Prostate gland (tissue), 2 donors: Measurements from ENCODE around the gene VPS13C. TPM values are rescaled to one million over a fixed set of nuclear protein-coding genes. Genes with fewer than 3 reads are reported as not detected.

ENCODE experiments used
- DNase-seq: peaks from one replicate; pipeline ENCODE4 v3.0.0-alpha.2; 2019; ENCODE audit warnings: low spot score
- H3K27ac ChIP-seq, 2 donors: fragments of 200-600 bp; sonication (generic); 2 replicates each; pipeline ENCODE4 v1.5.1; 2017 to 2019
- H3K27me3 ChIP-seq: fragments of 200-600 bp; sonication (generic); replicated peaks from 2 replicates; pipeline ENCODE4 v1.5.1; 2019; ENCODE audit not compliant: insufficient read depth
- H3K36me3 ChIP-seq, 2 donors: fragments of 200-600 bp; sonication (generic); 1 replicate in 1 of 2; 2 replicates in 1 of 2; pipeline versions ENCODE4 v1.5.1 to v1.8.1; 2017 to 2019
- H3K4me1 ChIP-seq: fragments of 200-600 bp; sonication (generic); replicated peaks from 2 replicates; pipeline ENCODE4 v1.5.1; 2019
- H3K4me3 ChIP-seq, 2 donors: fragments of 200-600 bp; sonication (generic); 2 replicates each; pipeline ENCODE4 v1.5.1; 2017 to 2019
- H3K9me3 ChIP-seq: fragments of 200-600 bp; sonication (generic); 2 replicates; pipeline ENCODE4 v1.5.1; 2017
- POLR2A ChIP-seq: fragments of 450-650 bp; IDR thresholded peaks from one replicate; pipeline ENCODE4 v1.6.1; 2016; ENCODE audit warnings: antibody characterized with exemption, mild to moderate bottlenecking
- POLR2AphosphoS5 ChIP-seq: sonication (generic); formaldehyde crosslinking; IDR thresholded peaks from one replicate; pipeline ENCODE4 v1.6.1; 2017; ENCODE audit warnings: antibody characterized with exemption
- WGBS: methylation state at CpG from one replicate; pipeline ENCODE4 v1.1.5; 2018; 5-methylcytosine and 5-hydroxymethylcytosine counted together
- intact Hi-C: fragments of 100-400 bp; cut with DNase I; formaldehyde crosslinking; loops from one replicate; pipeline ENCODE4 v1.14.2; 2022
- total RNA-seq, 2 donors: library from RNA; depleted of rRNA; stranded (reverse); fragments of >200 nt; gene quantifications; one replicate each; pipeline ENCODE4 v1.1.0, GENCODE V29; 2016
- TF ChIP-seq, protein P1 (sequence below), 4 experiments: fragments of 200-600 bp in 2 of 4; fragments of 450-650 bp in 2 of 4; sonication (generic) in 2 of 4; IDR thresholded peaks; 1 replicate in 3 of 4; 2 replicates in 1 of 4; pipeline ENCODE4 v1.5.1; 2016 to 2019; ENCODE audit warnings: antibody characterized with exemption in 4 of 4, mild to moderate bottlenecking in 2 of 4, moderate library complexity in 2 of 4

The VPS13C gene
- total RNA-seq, 2 donors from 2014 or later = 53.5 to 60.2 TPM

GRCh38 chr15:61828860-61829513 is 231.3 kb downstream of the VPS13C start:
- Histone ChIP-seq H3K27ac (no peak overlapping the region), H3K4me1 (no peaks in the 10 kb centered on the region), H3K27me3 (no peaks in the 10 kb centered on the region), H3K4me3 (no peak overlapping the region), H3K9me3 (no peaks in the 10 kb centered on the region), H3K36me3 (no peaks in the 10 kb centered on the region)
- no peak for DNase-seq
- TF ChIP-seq POLR2AphosphoS5 (no peak), POLR2A (no peak)
- TF ChIP-seq, protein P1, sequence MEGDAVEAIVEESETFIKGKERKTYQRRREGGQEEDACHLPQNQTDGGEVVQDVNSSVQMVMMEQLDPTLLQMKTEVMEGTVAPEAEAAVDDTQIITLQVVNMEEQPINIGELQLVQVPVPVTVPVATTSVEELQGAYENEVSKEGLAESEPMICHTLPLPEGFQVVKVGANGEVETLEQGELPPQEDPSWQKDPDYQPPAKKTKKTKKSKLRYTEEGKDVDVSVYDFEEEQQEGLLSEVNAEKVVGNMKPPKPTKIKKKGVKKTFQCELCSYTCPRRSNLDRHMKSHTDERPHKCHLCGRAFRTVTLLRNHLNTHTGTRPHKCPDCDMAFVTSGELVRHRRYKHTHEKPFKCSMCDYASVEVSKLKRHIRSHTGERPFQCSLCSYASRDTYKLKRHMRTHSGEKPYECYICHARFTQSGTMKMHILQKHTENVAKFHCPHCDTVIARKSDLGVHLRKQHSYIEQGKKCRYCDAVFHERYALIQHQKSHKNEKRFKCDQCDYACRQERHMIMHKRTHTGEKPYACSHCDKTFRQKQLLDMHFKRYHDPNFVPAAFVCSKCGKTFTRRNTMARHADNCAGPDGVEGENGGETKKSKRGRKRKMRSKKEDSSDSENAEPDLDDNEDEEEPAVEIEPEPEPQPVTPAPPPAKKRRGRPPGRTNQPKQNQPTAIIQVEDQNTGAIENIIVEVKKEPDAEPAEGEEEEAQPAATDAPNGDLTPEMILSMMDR (IDR thresholded peaks at IDR 0.05) = no peak
- intact Hi-C loops = no loop called here
- 79% methylated on average over 6 of the region's 6 CpGs for WGBS

DNA sequence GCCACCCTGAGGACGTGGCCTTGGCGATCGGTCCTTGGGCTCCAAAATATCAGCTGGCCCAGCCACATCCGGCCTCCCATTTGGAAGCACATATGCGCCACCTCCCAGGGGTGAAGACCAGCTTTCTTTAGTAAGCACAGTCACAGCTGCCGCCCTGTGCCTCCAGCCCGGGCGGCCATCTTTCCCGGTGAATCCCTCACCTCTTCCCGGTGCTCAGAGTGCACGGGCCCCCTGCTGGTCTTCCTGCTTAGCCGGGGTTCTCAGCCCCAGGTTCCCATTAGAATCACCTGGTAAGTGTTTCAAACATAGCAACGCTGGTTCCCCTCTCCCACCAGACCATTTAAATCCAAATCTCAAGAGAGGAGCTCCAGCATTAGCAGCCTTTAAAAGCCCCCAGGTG is 232.2 kb downstream of the VPS13C start:
- 98% methylated on average over 13 of the region's 13 CpGs for WGBS

DNA sequence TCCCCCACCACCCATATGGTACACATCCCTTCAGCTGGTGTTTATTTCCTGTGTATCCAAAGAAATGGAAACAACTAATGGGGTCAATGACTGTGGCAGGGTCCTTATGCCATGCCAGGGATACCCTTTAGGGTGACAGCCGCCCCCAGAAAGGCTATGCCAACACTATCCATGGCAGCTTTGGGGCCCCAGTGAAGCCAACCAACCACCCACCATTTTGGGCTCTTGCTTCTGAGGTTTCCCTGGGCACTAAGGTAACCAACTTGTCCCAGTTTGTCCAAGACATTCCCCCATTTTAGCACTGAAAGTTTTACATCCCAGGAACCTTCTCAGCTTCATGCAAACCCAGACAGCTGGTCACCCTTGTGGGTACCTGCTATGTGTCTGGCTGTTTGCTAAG is 233.1 kb downstream of the VPS13C start:
- H3K27me3 ChIP-seq = no peaks in the 10 kb centered on the region
- intact Hi-C loops = no loop called here
- TF ChIP-seq, protein P1 (IDR thresholded peaks at IDR 0.05) = no peak
- TF ChIP-seq POLR2A = no peak
- TF ChIP-seq POLR2AphosphoS5 = no peak
- H3K36me3 ChIP-seq = no peaks in the 10 kb centered on the region
- no peaks in the 10 kb centered on the region for H3K9me3 ChIP-seq
- no peak overlapping the region for H3K4me3 ChIP-seq
- no peak overlapping the region for H3K27ac ChIP-seq
- WGBS = 100% methylated on average over 1 of the region's 1 CpG
- no peak for DNase-seq
- no peaks in the 10 kb centered on the region for H3K4me1 ChIP-seq

More for the DNA sequence above, 232.2 kb downstream of the VPS13C start:
- Histone ChIP-seq H3K27ac (no peak overlapping the region), H3K27me3 (no peaks in the 10 kb centered on the region), H3K36me3 (no peaks in the 10 kb centered on the region), H3K9me3 (no peaks in the 10 kb centered on the region), H3K4me3 (no peak overlapping the region), H3K4me1 (no peaks in the 10 kb centered on the region)
- no peak for DNase-seq
- TF ChIP-seq, protein P1 (IDR thresholded peaks at IDR 0.05) = no peak
- TF ChIP-seq POLR2AphosphoS5 = no peak
- TF ChIP-seq POLR2A = no peak
- intact Hi-C loops = no loop called here

DNA sequence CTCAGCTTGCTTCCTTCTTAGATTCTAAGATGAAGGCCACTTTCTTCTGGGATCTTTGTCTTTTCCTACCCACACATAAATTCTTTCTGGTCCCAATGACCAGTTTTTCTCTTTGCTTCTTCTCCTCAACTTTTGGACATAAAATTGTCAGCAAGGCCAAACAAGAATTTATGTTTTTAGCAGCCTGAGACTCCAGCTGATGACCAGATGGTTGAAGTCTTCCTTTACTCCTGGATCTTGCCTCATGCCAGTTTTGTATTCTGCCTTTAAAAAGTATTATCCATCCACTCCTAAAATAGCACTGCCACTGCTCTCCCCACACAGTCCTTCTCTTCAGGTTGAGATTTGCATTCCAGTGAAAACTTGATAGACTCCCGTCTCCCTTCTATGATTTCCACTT is 236.0 kb downstream of the VPS13C start:
- TF ChIP-seq, protein P1 (IDR thresholded peaks at IDR 0.05) = no peak
- TF ChIP-seq POLR2AphosphoS5 (no peak), POLR2A (no peak)
- no peaks in the 10 kb centered on the region for H3K9me3 ChIP-seq
- no peak for DNase-seq
- WGBS = 46% methylated on average over 1 of the region's 1 CpG
- no peak overlapping the region for H3K27ac ChIP-seq
- no peak overlapping the region for H3K4me3 ChIP-seq
- H3K4me1 ChIP-seq = no peaks in the 10 kb centered on the region
- H3K27me3 ChIP-seq = no peaks in the 10 kb centered on the region
- intact Hi-C loops = no loop called here
- no peaks in the 10 kb centered on the region for H3K36me3 ChIP-seq

- 89% methylated on average over 3 of the region's 3 CpGs for WGBS
Measured at GRCh38 chr15:61822511-61822910, 237.7 kb downstream of the VPS13C start.

More at GRCh38 chr15:61822511-61822910, 237.7 kb downstream of the VPS13C start:
- H3K9me3 ChIP-seq = no peaks in the 10 kb centered on the region
- H3K27ac ChIP-seq = no peak overlapping the region
- intact Hi-C loops = no loop called here
- H3K27me3 ChIP-seq = no peaks in the 10 kb centered on the region
- no peaks in the 10 kb centered on the region for H3K36me3 ChIP-seq
- TF ChIP-seq, protein P1 (IDR thresholded peaks at IDR 0.05) = no peak
- no peak for TF ChIP-seq POLR2AphosphoS5
- no peak for TF ChIP-seq POLR2A
- H3K4me1 ChIP-seq = no peaks in the 10 kb centered on the region
- no peak for DNase-seq
- no peak overlapping the region for H3K4me3 ChIP-seq
